ENCODE data around the gene FBXW8. TPM values are rescaled to one million over a fixed set of nuclear protein-coding genes. Genes with fewer than 3 reads are reported as not detected.

FBXW8 gene
- total RNA-seq, 1 donor from 2014 or later: 13.8 TPM

DNA sequence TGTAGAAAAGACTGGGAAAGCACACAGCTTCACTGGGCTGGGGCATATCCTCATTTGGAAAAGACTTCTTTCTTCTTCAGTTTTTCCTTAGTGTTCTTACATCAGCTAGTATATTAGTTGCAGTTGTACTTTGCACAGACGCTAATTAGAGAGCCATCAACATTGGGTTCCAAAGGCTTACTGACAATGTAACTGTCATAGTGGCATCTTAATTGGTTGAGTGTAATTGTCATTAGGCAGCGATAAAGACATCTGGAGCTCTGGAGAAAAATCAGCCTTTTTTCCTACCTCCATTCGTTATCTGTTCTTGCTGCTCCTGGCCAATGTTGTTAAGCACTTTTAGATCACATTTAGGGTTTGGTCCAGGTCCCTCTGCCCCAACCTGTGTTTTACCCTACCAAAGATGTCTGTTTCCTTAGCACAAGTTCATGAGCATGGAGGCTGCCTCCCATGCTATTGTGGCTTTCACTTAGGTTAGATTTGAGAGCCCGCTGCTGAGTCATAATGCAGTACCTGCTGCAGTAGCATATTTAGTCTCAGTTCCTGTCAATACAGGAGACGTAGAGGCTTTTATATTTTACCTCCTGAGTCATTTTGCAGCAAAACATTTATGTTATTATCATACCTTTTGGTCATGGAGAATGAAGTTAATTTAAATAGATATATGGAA is 49.2 kb downstream of the FBXW8 start:
- Histone ChIP-seq H3K4me1 (peaks cover 8% of the 10 kb centered on the region), H3K9me3 (no peaks in the 10 kb centered on the region), H3K36me3 (no peaks in the 10 kb centered on the region), H3K4me3 (no peak overlapping the region), H3K27ac (no peak overlapping the region), H3K27me3 (no peaks in the 10 kb centered on the region)
- intact Hi-C loops (cut with DNase I): no loop called here
- no peak for TF ChIP-seq POLR2A (IDR thresholded peaks at IDR 0.05)
- TF ChIP-seq, protein P1, sequence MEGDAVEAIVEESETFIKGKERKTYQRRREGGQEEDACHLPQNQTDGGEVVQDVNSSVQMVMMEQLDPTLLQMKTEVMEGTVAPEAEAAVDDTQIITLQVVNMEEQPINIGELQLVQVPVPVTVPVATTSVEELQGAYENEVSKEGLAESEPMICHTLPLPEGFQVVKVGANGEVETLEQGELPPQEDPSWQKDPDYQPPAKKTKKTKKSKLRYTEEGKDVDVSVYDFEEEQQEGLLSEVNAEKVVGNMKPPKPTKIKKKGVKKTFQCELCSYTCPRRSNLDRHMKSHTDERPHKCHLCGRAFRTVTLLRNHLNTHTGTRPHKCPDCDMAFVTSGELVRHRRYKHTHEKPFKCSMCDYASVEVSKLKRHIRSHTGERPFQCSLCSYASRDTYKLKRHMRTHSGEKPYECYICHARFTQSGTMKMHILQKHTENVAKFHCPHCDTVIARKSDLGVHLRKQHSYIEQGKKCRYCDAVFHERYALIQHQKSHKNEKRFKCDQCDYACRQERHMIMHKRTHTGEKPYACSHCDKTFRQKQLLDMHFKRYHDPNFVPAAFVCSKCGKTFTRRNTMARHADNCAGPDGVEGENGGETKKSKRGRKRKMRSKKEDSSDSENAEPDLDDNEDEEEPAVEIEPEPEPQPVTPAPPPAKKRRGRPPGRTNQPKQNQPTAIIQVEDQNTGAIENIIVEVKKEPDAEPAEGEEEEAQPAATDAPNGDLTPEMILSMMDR (IDR thresholded peaks at IDR 0.05): no peak
- TF ChIP-seq POLR2AphosphoS5 (IDR thresholded peaks at IDR 0.05; ENCODE audit: insufficient read depth in 1 of 2, low read depth in 1 of 2): no peak
- DNase-seq (ENCODE audit: extremely low spot score in 2 of 2): no peak

DNA sequence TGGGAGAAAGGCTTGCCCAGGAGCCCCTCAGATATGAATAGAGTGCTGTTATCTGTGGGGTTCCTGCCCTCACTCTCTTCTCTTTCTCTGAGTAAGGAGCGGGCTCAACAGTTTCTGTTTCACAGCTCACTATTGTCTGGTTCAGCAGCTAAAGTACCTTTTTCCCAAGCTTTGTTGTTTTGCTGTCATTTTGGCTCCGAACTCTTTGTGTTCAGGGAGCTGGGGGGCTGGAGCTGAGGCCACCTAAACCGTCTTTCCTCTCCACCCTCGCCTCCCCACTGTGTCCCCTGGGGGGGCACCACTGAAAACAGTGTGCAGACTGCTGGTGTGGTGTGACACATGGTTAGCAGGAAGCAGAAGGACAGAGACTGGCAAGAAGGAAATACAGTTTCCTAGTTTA is 51.4 kb downstream of the FBXW8 start:
- Histone ChIP-seq H3K9me3 (no peaks in the 10 kb centered on the region), H3K27ac (no peak overlapping the region), H3K27me3 (no peaks in the 10 kb centered on the region), H3K36me3 (peaks cover 0 to 5% of the 10 kb centered on the region in 2 donors), H3K4me3 (no peak overlapping the region), H3K4me1 (peaks cover 8% of the 10 kb centered on the region)
- DNase-seq (ENCODE audit: extremely low spot score in 2 of 2): no peak
- TF ChIP-seq POLR2AphosphoS5 (IDR thresholded peaks at IDR 0.05; ENCODE audit: insufficient read depth in 1 of 2, low read depth in 1 of 2): no peak
- TF ChIP-seq, protein P1 (IDR thresholded peaks at IDR 0.05): no peak
- intact Hi-C loops (cut with DNase I): no loop called here

DNA sequence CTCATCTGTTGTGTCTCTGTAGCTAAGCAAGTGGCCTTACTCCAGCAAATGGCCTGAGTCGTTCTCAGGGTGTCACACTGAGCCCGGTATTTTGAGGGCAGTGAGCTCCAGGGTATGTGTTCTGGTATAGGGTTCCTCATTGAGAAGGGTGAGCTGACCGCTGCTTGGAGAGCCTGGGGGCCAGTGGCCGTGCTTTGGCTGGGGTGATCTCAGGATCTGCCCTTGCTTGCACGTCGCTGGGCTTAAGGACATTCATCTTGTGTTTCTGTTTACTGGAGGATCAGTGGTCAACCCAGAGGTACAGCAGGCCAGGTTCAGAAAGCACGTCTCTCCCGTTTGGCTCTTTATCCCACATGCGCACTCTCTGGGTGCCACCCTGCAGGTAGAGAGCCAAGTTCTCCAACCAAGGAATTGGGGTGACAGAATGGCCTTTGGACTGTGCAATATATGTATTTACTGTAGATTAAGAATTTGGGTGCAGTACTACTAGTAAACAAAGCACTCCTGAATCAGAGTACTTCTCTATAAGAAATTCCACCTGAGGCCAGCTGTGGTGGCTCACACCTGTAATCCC is 52.1 kb downstream of the FBXW8 start:
- Histone ChIP-seq H3K4me1 (peaks cover 8% of the 10 kb centered on the region), H3K27ac (no peak overlapping the region), H3K36me3 (peaks cover 0 to 5% of the 10 kb centered on the region in 2 donors), H3K9me3 (no peaks in the 10 kb centered on the region), H3K27me3 (no peaks in the 10 kb centered on the region), H3K4me3 (no peak overlapping the region)
- intact Hi-C loops (cut with DNase I): no loop called here
- DNase-seq (ENCODE audit: extremely low spot score in 2 of 2): no peak
- TF ChIP-seq, protein P1 (IDR thresholded peaks at IDR 0.05): no peak
- TF ChIP-seq POLR2AphosphoS5 (IDR thresholded peaks at IDR 0.05; ENCODE audit: insufficient read depth in 1 of 2, low read depth in 1 of 2) (no peak), POLR2A (IDR thresholded peaks at IDR 0.05) (no peak)

DNA sequence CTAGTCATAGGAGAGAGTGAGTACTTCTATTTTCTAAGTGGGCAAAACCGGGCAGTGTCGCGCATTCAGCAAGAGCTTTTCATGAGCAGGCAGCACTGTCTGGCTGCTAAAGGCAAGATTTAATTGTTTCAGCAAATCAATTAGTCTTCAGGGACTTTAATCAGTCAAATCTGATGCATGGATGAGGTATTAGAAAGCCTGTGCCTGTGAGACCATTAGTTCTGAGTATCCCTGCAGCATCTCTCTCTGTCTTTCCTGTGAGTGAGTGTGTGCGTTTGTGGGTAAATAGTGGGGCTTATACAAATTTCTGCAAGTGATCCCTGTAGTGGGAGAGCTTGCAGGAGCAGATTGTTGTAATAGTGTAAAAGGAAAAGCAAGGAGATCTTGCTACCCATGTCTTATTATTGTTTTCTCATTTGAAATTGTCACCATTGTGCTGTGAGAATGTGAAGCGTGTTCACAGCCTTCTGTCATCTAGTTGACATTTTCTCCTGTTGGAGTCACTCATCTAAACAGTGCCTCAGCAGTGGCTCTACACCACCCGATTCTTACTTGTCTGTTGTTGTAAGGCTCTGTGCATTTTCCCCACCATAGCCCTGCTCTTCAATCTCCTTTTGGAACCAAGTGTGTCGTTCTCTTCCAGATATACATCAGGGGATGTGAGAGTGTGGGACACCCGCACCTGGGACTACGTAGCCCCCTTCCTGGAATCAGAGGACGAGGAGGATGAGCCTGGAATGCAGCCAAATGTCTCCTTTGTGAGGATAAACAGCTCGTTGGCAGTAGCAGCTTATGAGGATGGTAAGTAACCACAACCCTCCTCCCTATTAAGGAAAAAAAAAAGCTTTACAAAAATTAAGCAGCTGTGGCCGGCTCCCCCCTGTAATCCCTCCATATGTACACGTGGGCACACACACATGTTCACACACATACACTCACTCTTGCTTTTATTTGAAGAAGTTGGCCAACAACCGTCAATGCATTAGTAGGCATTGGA is 53.6 kb downstream of the FBXW8 start:
- intact Hi-C loops (cut with DNase I): no loop called here
- Histone ChIP-seq H3K27me3 (no peaks in the 10 kb centered on the region), H3K4me1 (no peaks in the 10 kb centered on the region), H3K36me3 (peaks cover 0 to 5% of the 10 kb centered on the region in 2 donors), H3K27ac (no peak overlapping the region), H3K9me3 (no peaks in the 10 kb centered on the region), H3K4me3 (no peak overlapping the region)
- no peak for TF ChIP-seq POLR2A (IDR thresholded peaks at IDR 0.05)
- TF ChIP-seq, protein P1 (IDR thresholded peaks at IDR 0.05): no peak
- no peak for TF ChIP-seq POLR2AphosphoS5 (IDR thresholded peaks at IDR 0.05; ENCODE audit: insufficient read depth in 1 of 2, low read depth in 1 of 2)
- DNase-seq (ENCODE audit: extremely low spot score in 2 of 2): no peak

All from vagina (tissue), 2 donors.